K562 (cell line): ENCODE results near the gene SCT. TPM values are rescaled to one million over a fixed set of nuclear protein-coding genes. Genes with fewer than 3 reads are reported as not detected.

Experiments
- ATAC-seq: fragments of 200-7000 bp; cut with Tn5 transposase; 3 replicates; pipeline ENCODE4 v1.9.1; 2020; ENCODE audit warnings: moderate library complexity
- BruUV-seq: library from RNA; stranded (reverse); fragments of 400-500 nt; replicated peaks from 2 replicates; lab custom pipeline; 2021; lab: Mats Ljungman, UMichigan
- CTCF ChIA-PET: fragments of 300-600 bp; formaldehyde crosslinking; extraction: SDS; loops from one replicate; lab custom pipeline; 2021; ENCODE audit warnings: low intra/inter-chr PET ratio; lab: Yijun Ruan, JAX
- POLR2A ChIA-PET: fragments of 300-600, 350-650 bp; sonication (Branson Sonifier 250); formaldehyde crosslinking; extraction: SDS; loops from one replicate; lab custom pipeline; 2021; ENCODE audit warnings: antibody characterized with exemption, inconsistent platforms; lab: Yijun Ruan, JAX
- DNase-seq, 4 experiments: peaks; one replicate each; pipeline versions ENCODE4 v3.0.0 to v3.0.0-alpha.2; 2011 to 2018; ENCODE audit warnings: low spot score in 3 of 4, mixed read lengths in 3 of 4; ENCODE audit errors: extremely low read depth in 1 of 4
- FAIRE-seq: peaks from 2 replicates; lab custom pipeline; 2011; peaks lifted over from hg19 to GRCh38; lab: Jason Lieb, UNC
- H2AFZ ChIP-seq: 2 replicates; pipeline ENCODE4 v1.6.0; 2011; ENCODE audit warnings: low read depth, low read length, control low read depth, inconsistent platforms
- H3K27ac ChIP-seq: fragments of 200-600 bp; 3 replicates; pipeline ENCODE4 v1.8.0; 2011; ENCODE audit warnings: low read depth, mild to moderate bottlenecking, control low read depth, inconsistent platforms, low read length, moderate library complexity, mixed read lengths; ENCODE audit errors: extremely low read depth
- H3K27me3 ChIP-seq, 2 experiments: fragments of 300-600 bp in 1 of 2; 2 replicates in 1 of 2; 3 replicates in 1 of 2; pipeline versions ENCODE4 v1.6.0 to v1.8.0; 2011; ENCODE audit warnings: inconsistent platforms in 2 of 2, low read length in 2 of 2, mild to moderate bottlenecking in 1 of 2, mixed read lengths in 1 of 2, moderate library complexity in 1 of 2; ENCODE audit not compliant: control insufficient read depth in 2 of 2, insufficient read depth in 2 of 2
- H3K36me3 ChIP-seq: fragments of 300-600 bp; 3 replicates; pipeline ENCODE4 v1.8.0; 2011; ENCODE audit warnings: mild to moderate bottlenecking, low read length, inconsistent platforms; ENCODE audit not compliant: control insufficient read depth, insufficient read depth
- H3K4me1 ChIP-seq, 2 experiments: fragments of 200-600 bp in 1 of 2; replicated peaks in 1 of 2; 2 replicates in 1 of 2; 3 replicates in 1 of 2; pipeline versions ENCODE4 v1.5.1 to v1.8.0; 2011; ENCODE audit warnings: inconsistent platforms in 2 of 2, low read length in 2 of 2, mild to moderate bottlenecking in 1 of 2, mixed read lengths in 1 of 2, moderate library complexity in 1 of 2; ENCODE audit not compliant: control insufficient read depth in 2 of 2, insufficient read depth in 2 of 2
- H3K4me2 ChIP-seq: 2 replicates; pipeline ENCODE4 v1.6.1; 2011; ENCODE audit warnings: low read length, control low read depth, inconsistent platforms, mixed read lengths; ENCODE audit not compliant: insufficient read depth
- H3K4me3 ChIP-seq: fragments of 200-600 bp; sonication (generic), shearing (Covaris generic); 2 replicates; pipeline ENCODE4 v1.5.1; 2016; ENCODE audit warnings: control low read depth, inconsistent platforms
- H3K79me2 ChIP-seq: fragments of 200-600 bp; 3 replicates; pipeline ENCODE4 v1.8.0; 2011; ENCODE audit warnings: low read length, inconsistent platforms; ENCODE audit not compliant: control insufficient read depth, insufficient read depth
- H3K9ac ChIP-seq, 2 experiments: 2 replicates each; pipeline versions ENCODE4 v1.6.0 to v1.6.1; 2011; ENCODE audit warnings: low read depth in 2 of 2, low read length in 2 of 2, control low read depth in 1 of 2, inconsistent platforms in 1 of 2, mild to moderate bottlenecking in 1 of 2, mixed read lengths in 1 of 2; ENCODE audit not compliant: insufficient read depth in 1 of 2
- H3K9me1 ChIP-seq: one replicate; pipeline ENCODE4 v1.6.0; 2011; ENCODE audit warnings: inconsistent platforms, mild to moderate bottlenecking, low read length, moderate library complexity; ENCODE audit not compliant: control insufficient read depth, insufficient read depth
- H3K9me3 ChIP-seq: replicated peaks from 2 replicates; pipeline ENCODE4 v1.5.1; 2011; ENCODE audit warnings: low read depth, low read length, inconsistent platforms; ENCODE audit not compliant: control insufficient read depth, insufficient read depth
- H4K20me1 ChIP-seq: replicated peaks from 2 replicates; pipeline ENCODE4 v1.6.1; 2011; ENCODE audit warnings: low read length, inconsistent platforms, mixed read lengths; ENCODE audit not compliant: control insufficient read depth, insufficient read depth
- CC2D1A ChIP-seq: fragments of 450-650 bp; IDR thresholded peaks from 2 replicates; pipeline ENCODE4 v1.6.1; 2017; ENCODE audit warnings: mild to moderate bottlenecking
- POLR2G ChIP-seq: fragments of 200-400 bp; formaldehyde crosslinking; IDR thresholded peaks from 2 replicates; pipeline ENCODE4 v1.6.1; 2017; ENCODE audit warnings: low read depth, mild to moderate bottlenecking, antibody characterized with exemption, low read length, moderate library complexity
- WGBS: fragments of 100-300 bp; shearing (Covaris generic); methylation state at CpG from one replicate; pipeline ENCODE4 v1.1.6; 2016; ENCODE audit warnings: low coverage, mixed read lengths; ENCODE audit not compliant: insufficient coverage; ENCODE audit errors: missing lambda C conversion rate; 5-methylcytosine and 5-hydroxymethylcytosine counted together
- in situ Hi-C: fragments of 300-500 bp; cut with MboI; formaldehyde crosslinking; loops from 4 replicates; pipeline ENCODE4 v1.15.0; 2018; ENCODE audit warnings: inconsistent platforms, mixed read lengths
- intact Hi-C: fragments of 100-400 bp; cut with micrococcal nuclease; formaldehyde crosslinking; loops from 2 replicates; pipeline ENCODE4 v1.14.2; 2022
- polyA plus RNA-seq, 8 experiments: library from polyadenylated mRNA; depleted of rRNA in 4 of 8; stranded (reverse) in 5 of 8; unstranded in 3 of 8; fragments of >200 nt; fragmentation: Nextera tagmentation in 2 of 8; fragmentation: Illumina TruSeq in 1 of 8; extraction: Ambion mirVana in 2 of 8; extraction: Trizol in 1 of 8; gene quantifications; 2 replicates each; pipeline versions ENCODE4 v1.2.1 to v1.2.3, GENCODE V29; 2011 to 2014; ENCODE audit warnings: inconsistent platforms in 1 of 8, missing spikeins in 1 of 8
- total RNA-seq, 7 experiments: library from RNA; depleted of rRNA in 6 of 7; stranded (reverse); fragments of >200 nt in 6 of 7; fragmentation: Illumina TruSeq in 2 of 7; extraction: Trizol in 2 of 7; gene quantifications; 2 replicates each; pipeline versions ENCODE4 v1.2.1 to v1.2.3, GENCODE V29; 2011 to 2021; ENCODE audit warnings: low replicate concordance in 1 of 7

SCT gene
- total and polyA plus RNA-seq, 9 of the 15 experiments (the other 6 are each of a cell fraction or from before 2014, with no cell fraction given): not detected

DNA sequence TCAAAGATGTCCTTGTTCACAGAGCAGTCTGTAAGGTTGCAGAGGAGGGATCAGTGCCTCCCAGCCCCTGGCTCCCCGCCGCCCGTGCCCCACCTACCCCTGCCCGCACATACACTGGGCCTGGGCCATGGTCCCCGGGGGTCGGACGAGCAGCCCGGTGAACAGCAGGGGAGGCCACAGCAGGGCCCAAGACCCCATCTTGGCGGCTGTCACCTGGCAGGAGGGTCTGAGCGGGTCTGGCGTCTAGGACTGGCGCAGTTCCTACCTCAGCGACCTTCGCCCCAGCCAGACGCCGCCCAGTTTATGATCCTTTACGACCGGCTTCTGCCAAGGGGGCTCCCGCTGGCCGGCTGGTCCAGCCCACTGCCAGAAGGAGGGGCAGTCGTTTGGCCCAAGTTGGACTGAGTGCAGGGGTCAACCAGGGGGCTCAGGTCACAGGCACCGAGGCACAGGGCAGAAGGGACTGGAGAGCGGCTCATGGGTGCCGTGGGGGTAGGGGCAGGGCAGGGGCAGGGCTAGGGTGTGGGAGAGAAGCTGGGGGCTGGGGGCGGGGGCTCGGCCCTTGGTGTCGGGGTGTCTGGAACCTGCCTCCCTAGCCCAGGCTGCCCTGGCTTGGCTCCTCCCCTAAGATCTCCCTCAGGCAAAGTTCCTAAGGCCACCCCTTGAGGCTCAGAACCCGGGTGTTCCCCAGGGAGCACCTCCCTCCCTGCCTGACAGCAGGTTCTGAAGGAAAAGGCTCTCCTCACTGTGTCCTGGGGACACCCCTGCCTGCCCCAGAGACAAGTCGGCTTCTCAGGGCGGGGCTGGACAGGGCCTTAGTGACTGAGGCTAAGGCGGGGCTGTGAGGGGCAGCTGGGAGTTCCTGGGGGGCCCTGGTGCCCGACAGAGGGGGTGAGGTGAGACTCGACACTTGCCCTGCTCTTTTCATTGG, 2.0 kb downstream of the SCT start, which contains the start of gene CDHR5:
Gene CDHR5 (minus strand): TSS at position 251 of the 931 bp plus-strand sequence. CDS start 53 bp downstream, at position 198.
- H3K27ac ChIP-seq: no peak within 1 kb of the TSS
- H2AFZ ChIP-seq: no peak within 1 kb of the TSS
- CTCF ChIA-PET: no interaction called here
- no peaks in the 10 kb centered on the region for H3K27me3 ChIP-seq
- H3K36me3 ChIP-seq: peaks cover 13% of the 10 kb centered on the region; the same call in 1 of the 3 replicates
- H3K79me2 ChIP-seq: no peaks in the 10 kb centered on the region
- peak within 1 kb of the TSS in 1 of 2 experiments; percentile 64; a peak in 2 of 4 replicates for H3K9ac ChIP-seq
- peaks cover 0 to 58% of the 10 kb centered on the region in 2 experiments; a peak in 2 of 5 replicates for H3K4me1 ChIP-seq
- no peaks in the 10 kb centered on the region for H3K9me1 ChIP-seq
- no peaks in the 10 kb centered on the region for H4K20me1 ChIP-seq
- no peaks in the 10 kb centered on the region for H3K9me3 ChIP-seq
- intact Hi-C loops: no loop called here
- ATAC-seq: no peak
- TF ChIP-seq POLR2G (peak; percentile 11), CC2D1A (no peak)
- TF ChIP-seq, all 486 proteins: peak for 1
- FAIRE-seq (no peak), DNase-seq (no peak)
- POLR2A ChIA-PET: no interaction called here
- H3K4me2 ChIP-seq: no peak within 1 kb of the TSS
- WGBS: 94% methylated on average over 24 of the region's 33 CpGs
- in situ Hi-C loops: no loop called here
- no peak within 1 kb of the TSS for H3K4me3 ChIP-seq
- no TSS peak for BruUV-seq
